H9 (cell line): ENCODE measurements around the gene HLX. TPM values are rescaled to one million over a fixed set of nuclear protein-coding genes. Genes with fewer than 3 reads are reported as not detected.

Source experiments
- DNase-seq: peaks from one replicate; pipeline ENCODE4 v3.0.0-alpha.2; 2017
- H2AFZ ChIP-seq: one replicate; pipeline ENCODE4 v1.6.1; 2013; ENCODE audit warnings: mild to moderate bottlenecking, low read length, control low read depth, moderate library complexity
- H2AK5ac ChIP-seq: 2 replicates; pipeline ENCODE4 v1.6.1; 2013; ENCODE audit warnings: low read length, control low read depth, mixed read lengths; ENCODE audit not compliant: insufficient read length
- H2BK120ac ChIP-seq: one replicate; pipeline ENCODE4 v1.6.1; 2013; ENCODE audit warnings: low read depth, mild to moderate bottlenecking, low read length, control low read depth, inconsistent platforms; ENCODE audit not compliant: poor library complexity, severe bottlenecking
- H2BK12ac ChIP-seq: 2 replicates; pipeline ENCODE4 v1.6.1; 2013; ENCODE audit warnings: low read length, control low read depth, mixed read lengths, low read depth; ENCODE audit not compliant: insufficient read length
- H2BK15ac ChIP-seq: 2 replicates; pipeline ENCODE4 v1.6.1; 2013; ENCODE audit warnings: low read depth, low read length, control low read depth
- H2BK20ac ChIP-seq: one replicate; pipeline ENCODE4 v1.6.1; 2013; ENCODE audit warnings: low read depth, mild to moderate bottlenecking, low read length, control low read depth, inconsistent platforms; ENCODE audit not compliant: poor library complexity, severe bottlenecking
- H2BK5ac ChIP-seq: 2 replicates; pipeline ENCODE4 v1.6.1; 2013; ENCODE audit warnings: low read length, control low read depth, mixed read lengths; ENCODE audit not compliant: insufficient read length
- H3K14ac ChIP-seq: 2 replicates; pipeline ENCODE4 v1.6.1; 2013; ENCODE audit warnings: low read length, control low read depth; ENCODE audit not compliant: insufficient read depth
- H3K18ac ChIP-seq: 2 replicates; pipeline ENCODE4 v1.6.1; 2013; ENCODE audit warnings: low read depth, mild to moderate bottlenecking, mixed read lengths, low read length, control low read depth; ENCODE audit not compliant: insufficient read length
- H3K23ac ChIP-seq: 2 replicates; pipeline ENCODE4 v1.6.1; 2013; ENCODE audit warnings: low read length, control low read depth, mixed read lengths, low read depth; ENCODE audit not compliant: insufficient read length
- H3K23me2 ChIP-seq: 2 replicates; pipeline ENCODE4 v1.6.1; 2013; ENCODE audit warnings: low read depth, mild to moderate bottlenecking, mixed read lengths, low read length, control low read depth; ENCODE audit not compliant: insufficient read length, poor library complexity, severe bottlenecking
- H3K27ac ChIP-seq: 2 replicates; pipeline ENCODE4 v1.5.1; 2013; ENCODE audit warnings: low read length, control low read depth, mixed read lengths, low read depth; ENCODE audit not compliant: insufficient read length
- H3K27me3 ChIP-seq: 2 replicates; pipeline ENCODE4 v1.6.1; 2013; ENCODE audit warnings: low read length, control low read depth, inconsistent platforms; ENCODE audit not compliant: insufficient read depth
- H3K4ac ChIP-seq: 2 replicates; pipeline ENCODE4 v1.6.1; 2013; ENCODE audit warnings: low read depth, mild to moderate bottlenecking, control low read depth, inconsistent platforms, low read length, moderate library complexity
- H3K4me1 ChIP-seq: 2 replicates; pipeline ENCODE4 v1.6.1; 2013; ENCODE audit warnings: low read length, control low read depth, inconsistent platforms; ENCODE audit not compliant: insufficient read depth
- H3K4me2 ChIP-seq: 2 replicates; pipeline ENCODE4 v1.6.1; 2013; ENCODE audit warnings: low read length, control low read depth, mixed read lengths; ENCODE audit not compliant: insufficient read length, insufficient read depth
- H3K56ac ChIP-seq: 2 replicates; pipeline ENCODE4 v1.6.1; 2013; ENCODE audit warnings: low read depth, mild to moderate bottlenecking, mixed read lengths, low read length, control low read depth; ENCODE audit not compliant: insufficient read length
- H3K79me1 ChIP-seq: 2 replicates; pipeline ENCODE4 v1.6.1; 2013; ENCODE audit warnings: low read depth, mild to moderate bottlenecking, moderate library complexity, low read length, control low read depth, inconsistent platforms; ENCODE audit not compliant: insufficient read depth, poor library complexity, severe bottlenecking
- H3K79me2 ChIP-seq: 2 replicates; pipeline ENCODE4 v1.6.1; 2013; ENCODE audit warnings: low read length, control low read depth, inconsistent platforms; ENCODE audit not compliant: insufficient read depth
- H3K9ac ChIP-seq: 2 replicates; pipeline ENCODE4 v1.6.1; 2013; ENCODE audit warnings: low read length, control low read depth, mixed read lengths; ENCODE audit not compliant: insufficient read length; ENCODE audit errors: extremely low read depth
- H3K9me3 ChIP-seq: one replicate; pipeline ENCODE4 v1.6.1; 2013; ENCODE audit warnings: low read depth, low read length, inconsistent platforms; ENCODE audit not compliant: control insufficient read depth
- H3T11ph ChIP-seq: one replicate; pipeline ENCODE4 v1.6.1; 2013; ENCODE audit warnings: mild to moderate bottlenecking, low read length, control low read depth, inconsistent platforms
- H4K20me1 ChIP-seq: one replicate; pipeline ENCODE4 v1.6.1; 2013; ENCODE audit not compliant: control insufficient read depth, insufficient read length, insufficient read depth
- H4K5ac ChIP-seq: 2 replicates; pipeline ENCODE4 v1.6.1; 2013; ENCODE audit warnings: low read depth, mild to moderate bottlenecking, mixed read lengths, low read length, control low read depth; ENCODE audit not compliant: insufficient read length
- H4K8ac ChIP-seq: replicated peaks from 2 replicates; pipeline ENCODE4 v1.6.1; 2013; ENCODE audit warnings: low read length, control low read depth, mixed read lengths, low read depth; ENCODE audit not compliant: insufficient read length
- H4K91ac ChIP-seq: 2 replicates; pipeline ENCODE4 v1.6.1; 2013; ENCODE audit warnings: low read depth, mild to moderate bottlenecking, moderate library complexity, mixed read lengths, low read length, control low read depth; ENCODE audit not compliant: insufficient read length
- H3K27ac Mint-ChIP-seq, 3 experiments: 2 replicates in 2 of 3; 3 replicates in 1 of 3; pipeline ENCODE4 v1.8.0; 2020 to 2021; ENCODE audit warnings: mixed read lengths in 3 of 3, mild to moderate bottlenecking in 1 of 3, moderate library complexity in 1 of 3
- H3K27me3 Mint-ChIP-seq: 2 replicates; pipeline ENCODE4 v1.8.0; 2021; ENCODE audit warnings: low read depth, mild to moderate bottlenecking, moderate library complexity, mixed read lengths
- H3K36me3 Mint-ChIP-seq, 3 experiments: 2 replicates in 2 of 3; 3 replicates in 1 of 3; pipeline ENCODE4 v1.8.0; 2020 to 2021; ENCODE audit warnings: low read depth in 3 of 3, mixed read lengths in 3 of 3; ENCODE audit not compliant: insufficient read depth in 1 of 3
- H3K4me1 Mint-ChIP-seq, 2 experiments: 2 replicates each; pipeline ENCODE4 v1.8.0; 2020; ENCODE audit warnings: mixed read lengths in 2 of 2
- H3K4me3 Mint-ChIP-seq, 2 experiments: 2 replicates in 1 of 2; 3 replicates in 1 of 2; pipeline ENCODE4 v1.8.0; 2020 to 2021; ENCODE audit warnings: mild to moderate bottlenecking in 2 of 2, mixed read lengths in 2 of 2, moderate library complexity in 1 of 2
- H3K9me3 Mint-ChIP-seq, 2 experiments: 2 replicates in 1 of 2; 3 replicates in 1 of 2; pipeline ENCODE4 v1.8.0; 2020; ENCODE audit warnings: mild to moderate bottlenecking in 2 of 2, mixed read lengths in 2 of 2, moderate library complexity in 1 of 2
- WGBS: extraction: QIAGEN DNeasy Blood & Tissue Kit; methylation state at CpG from one replicate; pipeline ENCODE4 v1.1.7; 2013; ENCODE audit warnings: missing lambda C conversion rate, low lambda C conversion rate, mixed read lengths; ENCODE audit not compliant: insufficient read length; ENCODE audit errors: extremely low coverage; 5-methylcytosine and 5-hydroxymethylcytosine counted together
- total RNA-seq: library from RNA; stranded (reverse); gene quantifications from 2 replicates; pipeline ENCODE4 v1.2.1, GENCODE V29; 2021
- TF ChIP-seq, protein P1 (sequence below): fragments of 200-600 bp; sonication (generic); conservative IDR thresholded peaks from 3 replicates; pipeline ENCODE4 v1.8.0; 2021; ENCODE audit warnings: antibody characterized with exemption, mild to moderate bottlenecking

The HLX gene
- total RNA-seq, 1 experiment from 2014 or later = 0.37 TPM

DNA sequence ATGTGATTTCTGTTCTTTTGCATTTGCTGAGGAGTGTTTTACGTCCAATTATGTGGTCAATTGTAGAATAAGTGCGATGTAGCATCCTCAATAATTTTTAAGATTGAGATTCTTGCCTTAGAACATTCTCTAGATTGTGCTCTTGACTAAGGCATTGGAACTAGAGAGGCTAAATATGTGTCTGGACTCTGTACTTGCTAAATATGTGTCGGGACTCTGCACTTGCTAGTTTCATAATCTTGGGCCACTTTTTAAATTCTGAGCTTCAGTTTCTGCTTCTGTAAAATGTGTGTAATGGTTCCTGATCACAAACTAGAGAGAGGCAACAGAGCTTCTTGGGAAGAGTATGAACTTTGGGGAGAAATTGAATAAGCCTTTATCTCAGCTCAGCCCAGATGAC is 21.6 kb downstream of the HLX start:
- Histone ChIP-seq H3K23me2 (no peaks in the 10 kb centered on the region), H3T11ph (no peak overlapping the region), H3K56ac (no peak overlapping the region), H3K23ac (no peak overlapping the region), H3K27ac (no peak overlapping the region), H3K4me2 (no peak overlapping the region), H3K27me3 (peaks cover 14% of the 10 kb centered on the region), H2BK12ac (no peak overlapping the region), H2BK120ac (no peak overlapping the region), H2BK5ac (no peak overlapping the region), H3K4me1 (peaks cover 2% of the 10 kb centered on the region; the same call in 1 of the 2 replicates), H2AFZ (no peak overlapping the region), H2BK15ac (no peak overlapping the region), H2AK5ac (no peak overlapping the region), H4K91ac (no peak overlapping the region), H4K5ac (no peak overlapping the region), H2BK20ac (no peak overlapping the region), H3K9me3 (no peaks in the 10 kb centered on the region), H4K20me1 (no peaks in the 10 kb centered on the region), H3K9ac (no peak overlapping the region), H3K4ac (no peak overlapping the region), H4K8ac (no peak overlapping the region), H3K18ac (no peak overlapping the region), H3K79me1 (no peaks in the 10 kb centered on the region), H3K14ac (no peak overlapping the region), H3K79me2 (no peaks in the 10 kb centered on the region)
- peaks cover 0 to 2% of the 10 kb centered on the region in 2 experiments; a peak in 1 of 5 replicates for H3K9me3 Mint-ChIP-seq
- H3K27ac Mint-ChIP-seq = no peak overlapping the region
- H3K4me1 Mint-ChIP-seq = peaks cover 4 to 15% of the 10 kb centered on the region in 2 experiments
- DNase-seq = no peak
- no peak overlapping the region for H3K4me3 Mint-ChIP-seq
- TF ChIP-seq, protein P1, sequence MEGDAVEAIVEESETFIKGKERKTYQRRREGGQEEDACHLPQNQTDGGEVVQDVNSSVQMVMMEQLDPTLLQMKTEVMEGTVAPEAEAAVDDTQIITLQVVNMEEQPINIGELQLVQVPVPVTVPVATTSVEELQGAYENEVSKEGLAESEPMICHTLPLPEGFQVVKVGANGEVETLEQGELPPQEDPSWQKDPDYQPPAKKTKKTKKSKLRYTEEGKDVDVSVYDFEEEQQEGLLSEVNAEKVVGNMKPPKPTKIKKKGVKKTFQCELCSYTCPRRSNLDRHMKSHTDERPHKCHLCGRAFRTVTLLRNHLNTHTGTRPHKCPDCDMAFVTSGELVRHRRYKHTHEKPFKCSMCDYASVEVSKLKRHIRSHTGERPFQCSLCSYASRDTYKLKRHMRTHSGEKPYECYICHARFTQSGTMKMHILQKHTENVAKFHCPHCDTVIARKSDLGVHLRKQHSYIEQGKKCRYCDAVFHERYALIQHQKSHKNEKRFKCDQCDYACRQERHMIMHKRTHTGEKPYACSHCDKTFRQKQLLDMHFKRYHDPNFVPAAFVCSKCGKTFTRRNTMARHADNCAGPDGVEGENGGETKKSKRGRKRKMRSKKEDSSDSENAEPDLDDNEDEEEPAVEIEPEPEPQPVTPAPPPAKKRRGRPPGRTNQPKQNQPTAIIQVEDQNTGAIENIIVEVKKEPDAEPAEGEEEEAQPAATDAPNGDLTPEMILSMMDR = no peak
- WGBS = no CpG with 5 or more reads among the region's 3 CpGs
- H3K36me3 Mint-ChIP-seq = no peaks in the 10 kb centered on the region
- peaks cover 85% of the 10 kb centered on the region for H3K27me3 Mint-ChIP-seq
